Activated B cell treated with CpG ODN at 0.5 μM for 24 hours (primary cell): ENCODE measurements around the gene GFRA1. TPM values are rescaled to one million over a fixed set of nuclear protein-coding genes. Genes with fewer than 3 reads are reported as not detected.

Experiments used
- ATAC-seq: fragments of 200-7000 bp; cut with Tn5 transposase; one replicate; pipeline ENCODE4 v1.10.0; 2021; ENCODE audit warnings: low read depth, mild to moderate bottlenecking, moderate library complexity
- CTCF ChIA-PET: fragments of 350-600 bp; sonication (Branson Sonifier 250); formaldehyde crosslinking; loops from one replicate; lab custom pipeline; 2021; ENCODE audit warnings: antibody characterized with exemption; lab: Charles Lee
- POLR2A ChIA-PET: fragments of 350-600 bp; sonication (Branson Sonifier 250); formaldehyde crosslinking; loops from one replicate; lab custom pipeline; 2021; ENCODE audit warnings: antibody characterized with exemption; lab: Charles Lee
- DNase-seq: peaks from one replicate; pipeline ENCODE4 v3.0.0; 2022
- H3K27ac Mint-ChIP-seq: one replicate; pipeline ENCODE4 v1.8.0; 2020; ENCODE audit warnings: mixed read lengths
- H3K27me3 Mint-ChIP-seq: one replicate; pipeline ENCODE4 v1.8.0; 2021; ENCODE audit warnings: mixed read lengths
- H3K36me3 Mint-ChIP-seq: one replicate; pipeline ENCODE4 v1.8.0; 2021; ENCODE audit warnings: low read depth, mixed read lengths
- H3K4me1 Mint-ChIP-seq: one replicate; pipeline ENCODE4 v1.8.0; 2021; ENCODE audit warnings: mixed read lengths
- H3K4me3 Mint-ChIP-seq: one replicate; pipeline ENCODE4 v1.8.0; 2020; ENCODE audit warnings: mild to moderate bottlenecking, mixed read lengths
- H3K9me3 Mint-ChIP-seq: one replicate; pipeline ENCODE4 v1.8.0; 2020; ENCODE audit warnings: mixed read lengths
- intact Hi-C: fragments of 100-400 bp; cut with micrococcal nuclease; formaldehyde crosslinking; loops from one replicate; pipeline ENCODE4 v1.15.1; 2024
- total RNA-seq: library from RNA; stranded (reverse); gene quantifications from 2 replicates; pipeline ENCODE4 v1.2.3, GENCODE V29; 2022
- TF ChIP-seq, protein P1 (sequence below): fragments of 200-600 bp; IDR thresholded peaks from one replicate; pipeline ENCODE4 v1.8.0; 2022; ENCODE audit warnings: antibody characterized with exemption, mild to moderate bottlenecking

GFRA1 gene
- total RNA-seq, 1 donor from 2014 or later: not detected

DNA sequence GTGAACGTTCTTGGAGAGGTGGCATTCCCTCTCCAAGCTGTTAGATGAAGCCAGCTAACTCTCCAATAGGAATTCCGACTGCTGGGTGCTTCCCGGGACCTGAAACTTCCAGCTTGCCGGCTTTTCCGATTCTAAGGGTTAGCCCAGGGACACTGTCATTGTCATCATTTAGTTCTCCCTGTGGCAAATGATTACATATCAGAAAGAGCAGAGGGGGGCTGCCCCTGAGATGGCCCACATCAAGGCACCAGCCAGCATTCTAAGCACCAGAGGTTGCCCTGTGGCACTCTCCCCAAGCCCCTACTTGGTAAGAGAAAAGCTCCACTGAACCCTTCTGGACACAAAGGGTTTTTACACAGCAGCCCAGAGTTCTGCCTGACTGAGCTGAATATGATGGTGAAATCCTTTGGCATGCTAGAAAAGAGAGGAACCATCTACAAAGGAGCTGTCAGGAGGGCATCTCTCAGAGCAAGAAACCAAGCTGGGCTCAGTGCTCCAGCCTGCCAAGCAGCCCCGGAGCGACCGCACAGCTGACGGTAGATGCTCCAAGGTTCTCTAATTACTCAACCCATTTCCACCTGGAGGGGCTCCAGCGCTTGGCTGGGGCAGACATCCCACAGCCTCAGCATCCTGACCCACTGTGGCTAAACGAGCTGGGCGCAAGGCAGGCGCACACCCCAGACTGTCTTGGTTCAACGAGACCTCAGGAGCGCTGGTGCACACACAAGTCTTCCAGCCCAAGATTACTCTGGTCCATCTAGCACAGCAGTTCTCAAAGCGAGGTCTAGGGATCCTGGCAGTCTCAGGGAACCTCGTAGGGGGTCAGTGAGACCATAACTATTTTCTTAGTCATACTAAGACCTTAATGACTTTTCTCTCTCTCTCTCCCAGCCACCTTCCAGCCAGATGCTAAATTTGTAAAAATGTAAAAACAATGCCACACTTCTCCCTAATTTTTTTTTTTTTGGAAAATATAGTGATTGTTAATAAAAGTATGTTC, 160.5 kb downstream of the GFRA1 start:
- no peak overlapping the region for H3K4me3 Mint-ChIP-seq
- TF ChIP-seq, protein P1, sequence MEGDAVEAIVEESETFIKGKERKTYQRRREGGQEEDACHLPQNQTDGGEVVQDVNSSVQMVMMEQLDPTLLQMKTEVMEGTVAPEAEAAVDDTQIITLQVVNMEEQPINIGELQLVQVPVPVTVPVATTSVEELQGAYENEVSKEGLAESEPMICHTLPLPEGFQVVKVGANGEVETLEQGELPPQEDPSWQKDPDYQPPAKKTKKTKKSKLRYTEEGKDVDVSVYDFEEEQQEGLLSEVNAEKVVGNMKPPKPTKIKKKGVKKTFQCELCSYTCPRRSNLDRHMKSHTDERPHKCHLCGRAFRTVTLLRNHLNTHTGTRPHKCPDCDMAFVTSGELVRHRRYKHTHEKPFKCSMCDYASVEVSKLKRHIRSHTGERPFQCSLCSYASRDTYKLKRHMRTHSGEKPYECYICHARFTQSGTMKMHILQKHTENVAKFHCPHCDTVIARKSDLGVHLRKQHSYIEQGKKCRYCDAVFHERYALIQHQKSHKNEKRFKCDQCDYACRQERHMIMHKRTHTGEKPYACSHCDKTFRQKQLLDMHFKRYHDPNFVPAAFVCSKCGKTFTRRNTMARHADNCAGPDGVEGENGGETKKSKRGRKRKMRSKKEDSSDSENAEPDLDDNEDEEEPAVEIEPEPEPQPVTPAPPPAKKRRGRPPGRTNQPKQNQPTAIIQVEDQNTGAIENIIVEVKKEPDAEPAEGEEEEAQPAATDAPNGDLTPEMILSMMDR: no peak
- ATAC-seq (no peak), DNase-seq (no peak)
- no peaks in the 10 kb centered on the region for H3K36me3 Mint-ChIP-seq
- H3K9me3 Mint-ChIP-seq: no peaks in the 10 kb centered on the region
- no peaks in the 10 kb centered on the region for H3K4me1 Mint-ChIP-seq
- intact Hi-C loops: no loop called here
- POLR2A ChIA-PET: no interaction called here
- CTCF ChIA-PET: no interaction called here
- no peaks in the 10 kb centered on the region for H3K27me3 Mint-ChIP-seq
- H3K27ac Mint-ChIP-seq: no peak overlapping the region

DNA sequence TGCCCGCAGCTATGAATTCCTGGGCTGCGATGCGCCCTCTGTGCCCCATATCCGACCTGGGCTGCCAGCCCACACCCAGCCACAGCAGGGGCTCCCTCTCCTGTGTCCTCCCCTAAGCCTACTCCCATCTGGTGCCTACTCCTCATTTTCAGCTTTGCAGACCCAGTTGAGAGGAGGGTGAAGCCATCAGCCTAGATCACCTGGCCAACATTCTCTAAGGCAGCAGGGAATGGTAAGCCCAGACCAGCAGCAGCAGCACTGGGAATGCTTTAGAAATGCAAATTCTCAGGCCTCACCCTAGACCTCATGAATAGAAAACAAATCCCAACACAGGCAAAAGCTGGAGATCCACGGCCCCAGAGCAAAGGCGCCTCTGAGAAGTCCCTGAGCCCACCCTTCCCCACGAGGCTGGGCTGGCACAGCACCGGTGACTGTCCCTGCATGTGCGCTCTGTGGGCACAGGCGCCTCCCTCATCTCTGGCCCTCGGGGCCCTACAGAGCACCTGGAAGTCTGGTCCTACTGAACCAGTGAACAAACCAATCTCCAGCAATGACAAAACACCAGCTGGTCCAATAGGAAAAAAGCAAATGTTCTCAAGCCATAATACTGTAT, 161.4 kb downstream of the GFRA1 start:
- Mint-ChIP-seq H3K27me3 (no peaks in the 10 kb centered on the region), H3K4me3 (no peak overlapping the region), H3K9me3 (no peaks in the 10 kb centered on the region), H3K36me3 (no peaks in the 10 kb centered on the region), H3K27ac (no peak overlapping the region), H3K4me1 (no peaks in the 10 kb centered on the region)
- TF ChIP-seq, protein P1: no peak
- POLR2A ChIA-PET: no interaction called here
- CTCF ChIA-PET: no interaction called here
- ATAC-seq (no peak), DNase-seq (no peak)
- intact Hi-C loops: no loop called here

DNA sequence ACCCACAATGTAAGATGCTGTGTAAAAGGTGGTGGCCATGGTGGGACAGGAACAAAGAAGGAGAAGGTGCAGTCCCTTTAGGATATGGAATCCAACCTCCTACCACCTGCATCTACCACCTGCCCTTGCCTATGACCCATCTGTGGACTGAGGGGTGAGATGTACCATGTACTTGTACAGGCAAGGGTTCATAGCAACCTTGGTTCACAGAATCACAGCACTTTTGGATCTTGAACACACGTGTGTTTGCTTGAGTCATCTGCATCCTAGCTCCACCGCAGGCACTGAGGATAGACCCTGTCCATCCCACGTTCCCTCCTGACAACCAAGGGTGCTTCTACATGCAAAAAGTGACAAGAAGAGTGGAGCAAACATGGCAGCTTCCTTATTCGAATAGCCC, 162.3 kb downstream of the GFRA1 start:
- no peaks in the 10 kb centered on the region for H3K36me3 Mint-ChIP-seq
- no peak overlapping the region for H3K27ac Mint-ChIP-seq
- H3K27me3 Mint-ChIP-seq: no peaks in the 10 kb centered on the region
- intact Hi-C loops: no loop called here
- no peaks in the 10 kb centered on the region for H3K9me3 Mint-ChIP-seq
- H3K4me1 Mint-ChIP-seq: no peaks in the 10 kb centered on the region
- no peak for ATAC-seq
- no peak overlapping the region for H3K4me3 Mint-ChIP-seq
- ChIA-PET CTCF (no interaction called here), POLR2A (no interaction called here)
- no peak for DNase-seq
- TF ChIP-seq, protein P1: no peak

DNA sequence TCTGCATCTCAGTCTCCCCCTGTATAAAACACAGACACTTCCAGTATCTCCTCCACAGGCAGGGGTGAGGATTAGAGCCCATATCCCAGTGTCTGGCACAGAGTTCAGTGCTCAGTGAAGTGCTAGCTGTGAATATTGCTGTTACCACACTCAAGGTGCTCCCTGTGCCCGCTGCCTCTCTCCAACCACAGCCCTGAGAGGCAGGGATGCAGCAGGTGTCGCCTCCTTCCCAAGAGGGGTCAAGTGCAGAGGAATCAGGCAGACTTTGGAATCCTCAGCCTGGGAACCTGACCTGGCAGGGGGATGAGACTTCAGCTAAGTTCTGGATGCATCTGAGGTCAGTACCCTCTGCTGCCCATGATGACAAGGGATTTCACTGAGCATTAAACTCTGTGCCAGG, 163.1 kb downstream of the GFRA1 start:
- Mint-ChIP-seq H3K36me3 (no peaks in the 10 kb centered on the region), H3K27ac (no peak overlapping the region), H3K4me3 (no peak overlapping the region), H3K4me1 (no peaks in the 10 kb centered on the region), H3K27me3 (no peaks in the 10 kb centered on the region), H3K9me3 (no peaks in the 10 kb centered on the region)
- POLR2A ChIA-PET: no interaction called here
- no peak for ATAC-seq
- CTCF ChIA-PET: no interaction called here
- TF ChIP-seq, protein P1: no peak
- no peak for DNase-seq
- intact Hi-C loops: no loop called here

DNA sequence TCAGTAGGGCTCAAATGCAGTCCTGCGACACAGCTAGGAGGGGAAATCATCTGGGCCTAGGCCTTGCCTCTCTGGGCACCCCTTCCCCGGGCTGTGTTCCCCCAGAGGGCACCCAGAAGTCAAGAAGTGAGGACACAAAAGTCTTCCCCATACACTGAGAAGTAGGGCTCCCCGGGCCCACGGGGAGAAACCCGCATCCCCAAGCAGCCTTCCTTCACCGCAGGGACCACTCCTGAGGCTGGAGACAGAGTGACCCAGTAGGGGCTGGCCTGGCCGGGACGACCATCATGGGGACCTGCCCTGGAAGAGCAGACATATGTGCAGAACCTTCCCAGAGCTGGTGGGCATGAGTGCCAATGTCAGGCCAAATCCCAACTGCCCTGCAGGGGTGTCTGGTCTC, 163.5 kb downstream of the GFRA1 start:
- Mint-ChIP-seq H3K9me3 (no peaks in the 10 kb centered on the region), H3K4me3 (no peak overlapping the region), H3K27ac (no peak overlapping the region), H3K36me3 (no peaks in the 10 kb centered on the region), H3K27me3 (no peaks in the 10 kb centered on the region), H3K4me1 (no peaks in the 10 kb centered on the region)
- TF ChIP-seq, protein P1: no peak
- DNase-seq (no peak), ATAC-seq (no peak)
- intact Hi-C loops: no loop called here
- POLR2A ChIA-PET: no interaction called here
- CTCF ChIA-PET: no interaction called here
